OCI-LY7 (cell line): ENCODE results near the gene DNM2. TPM values are rescaled to one million over a fixed set of nuclear protein-coding genes. Genes with fewer than 3 reads are reported as not detected.
"Not testable (repeated sequence)": the region's sequence is repeated elsewhere in the genome, so short reads cannot be mapped to it uniquely, and the experiment has no call there.

Experiments
- BruUV-seq: library from RNA; stranded (reverse); fragments of 400-500 nt; replicated peaks from 2 replicates; lab custom pipeline; 2021; lab: Mats Ljungman, UMichigan
- CTCF ChIA-PET: fragments of 300-600 bp; sonication (Branson Sonifier 250); formaldehyde crosslinking; loops from one replicate; lab custom pipeline; 2022; ENCODE audit warnings: antibody characterized with exemption; ENCODE audit not compliant: unreplicated experiment; lab: Charles Lee
- POLR2A ChIA-PET: fragments of 300-600 bp; sonication (Branson Sonifier 250); formaldehyde crosslinking; loops from one replicate; lab custom pipeline; 2022; ENCODE audit warnings: antibody characterized with exemption; lab: Charles Lee
- DNase-seq: peaks from one replicate; pipeline ENCODE4 v3.0.0-alpha.2; 2015; ENCODE audit warnings: low spot score
- H2AFZ ChIP-seq: fragments of 200-600 bp; sonication (generic), shearing (Covaris generic); 2 replicates; pipeline ENCODE4 v1.6.1; 2014; ENCODE audit warnings: mild to moderate bottlenecking, antibody characterized with exemption, low read length, moderate library complexity
- H3K27ac ChIP-seq: fragments of 200-600 bp; sonication (generic); 2 replicates; pipeline ENCODE4 v1.5.1; 2014; ENCODE audit warnings: mixed run types, low read depth, mild to moderate bottlenecking, moderate library complexity, low read length, inconsistent platforms; ENCODE audit not compliant: poor library complexity, severe bottlenecking
- H3K36me3 ChIP-seq: fragments of 200-600 bp; sonication (generic); 2 replicates; pipeline ENCODE4 v1.6.1; 2014; ENCODE audit warnings: mild to moderate bottlenecking, antibody characterized with exemption, low read length, moderate library complexity, mixed read lengths; ENCODE audit not compliant: insufficient read depth
- H3K4me1 ChIP-seq: fragments of 200-600 bp; sonication (generic); 2 replicates; pipeline ENCODE4 v1.5.1; 2014; ENCODE audit warnings: mild to moderate bottlenecking, low read length; ENCODE audit not compliant: insufficient read depth, poor library complexity, severe bottlenecking
- H3K4me2 ChIP-seq: fragments of 200-600 bp; sonication (generic); 2 replicates; pipeline ENCODE4 v1.6.1; 2014; ENCODE audit warnings: mild to moderate bottlenecking, low read length
- H3K4me3 ChIP-seq: fragments of 200-600 bp; sonication (generic); 2 replicates; pipeline ENCODE4 v1.5.1; 2014; ENCODE audit warnings: mild to moderate bottlenecking, low read depth, low read length; ENCODE audit not compliant: poor library complexity, severe bottlenecking
- H3K79me2 ChIP-seq: fragments of 200-600 bp; sonication (generic); 2 replicates; pipeline ENCODE4 v1.6.1; 2016; ENCODE audit warnings: low read depth, mild to moderate bottlenecking, low read length, moderate library complexity, mixed read lengths; ENCODE audit not compliant: insufficient read depth
- H3K9me2 ChIP-seq: fragments of 200-600 bp; sonication (generic); 2 replicates; pipeline ENCODE4 v1.6.1; 2016; ENCODE audit warnings: mild to moderate bottlenecking, low read length, mixed read lengths; ENCODE audit not compliant: insufficient read depth
- H3K9me3 ChIP-seq: fragments of 200-600 bp; sonication (generic); 2 replicates; pipeline ENCODE4 v1.6.1; 2014; ENCODE audit warnings: mild to moderate bottlenecking, mixed run types, low read length, mixed read lengths
- H4K20me1 ChIP-seq: fragments of 200-600 bp; sonication (generic); 2 replicates; pipeline ENCODE4 v1.6.1; 2014; ENCODE audit warnings: mild to moderate bottlenecking, antibody characterized with exemption, low read length, moderate library complexity, mixed read lengths; ENCODE audit not compliant: insufficient read depth
- EZH2phosphoT487 ChIP-seq: fragments of 200-600 bp; sonication (generic); IDR thresholded peaks from 2 replicates; pipeline ENCODE4 v1.6.1; 2018; ENCODE audit warnings: low read depth, borderline replicate concordance, mild to moderate bottlenecking, mixed run types, antibody characterized with exemption, low read length, moderate library complexity, mixed read lengths
- intact Hi-C: fragments of 100-400 bp; cut with micrococcal nuclease; formaldehyde crosslinking; loops from one replicate; pipeline ENCODE4 v1.10.0; 2022; ENCODE audit not compliant: unreplicated experiment
- total RNA-seq, 2 experiments: library from RNA; depleted of rRNA in 1 of 2; stranded (reverse); fragments of >200 nt in 1 of 2; shearing (Covaris generic) in 1 of 2; gene quantifications; 2 replicates each; pipeline ENCODE4 v1.2.3, GENCODE V29; 2014 to 2022
- TF ChIP-seq, protein P1 (sequence below): fragments of 200-600 bp; sonication (generic); conservative IDR thresholded peaks from 2 replicates; pipeline ENCODE4 v1.5.1; 2014; ENCODE audit warnings: mild to moderate bottlenecking, antibody characterized with exemption, low read length, moderate library complexity, mixed read lengths

DNM2 gene
- total RNA-seq, 2 experiments from 2014 or later, result 139 to 165 TPM

DNA sequence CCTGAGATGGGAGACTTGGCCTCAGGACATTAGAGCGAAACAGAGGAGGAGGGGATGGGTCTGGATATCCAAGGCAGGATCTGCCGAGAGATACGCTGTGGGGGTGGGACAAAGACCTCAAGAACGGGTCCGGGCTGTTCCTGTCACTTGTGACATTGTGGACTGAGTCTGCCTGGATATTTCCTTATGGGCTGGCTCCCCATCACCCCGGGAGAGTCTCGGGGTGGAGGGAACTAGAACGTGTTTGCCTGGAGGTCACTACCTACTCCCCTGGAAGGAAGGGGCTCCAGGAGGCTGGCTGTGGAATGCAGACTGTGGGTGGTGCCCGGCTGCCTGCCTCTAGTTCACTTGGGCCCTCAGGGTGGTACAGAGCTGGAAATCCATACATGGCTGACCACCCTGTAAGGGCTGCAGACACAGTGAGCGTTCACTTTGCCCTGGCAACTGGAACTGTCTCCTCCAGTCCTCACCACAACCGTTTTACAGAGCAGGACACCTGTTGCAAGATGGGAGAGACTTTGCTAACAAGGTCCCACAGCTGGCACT lies 26.4 kb downstream of the DNM2 start:
- Histone ChIP-seq H4K20me1 (0 out of 2 replicates have a peak, but pooled peaks cover 4% of the 10 kb centered on the region), H3K9me2 (no peaks in the 10 kb centered on the region), H3K4me2 (no peak overlapping the region), H3K27ac (no peak overlapping the region), H3K36me3 (peaks cover 21% of the 10 kb centered on the region), H3K79me2 (peaks cover 69% of the 10 kb centered on the region), H2AFZ (no peak overlapping the region), H3K9me3 (no peaks in the 10 kb centered on the region), H3K4me3 (no peak overlapping the region), H3K4me1 (peaks cover 7% of the 10 kb centered on the region)
- CTCF ChIA-PET, result no interaction called here
- TF ChIP-seq EZH2phosphoT487, result no peak
- TF ChIP-seq, protein P1, sequence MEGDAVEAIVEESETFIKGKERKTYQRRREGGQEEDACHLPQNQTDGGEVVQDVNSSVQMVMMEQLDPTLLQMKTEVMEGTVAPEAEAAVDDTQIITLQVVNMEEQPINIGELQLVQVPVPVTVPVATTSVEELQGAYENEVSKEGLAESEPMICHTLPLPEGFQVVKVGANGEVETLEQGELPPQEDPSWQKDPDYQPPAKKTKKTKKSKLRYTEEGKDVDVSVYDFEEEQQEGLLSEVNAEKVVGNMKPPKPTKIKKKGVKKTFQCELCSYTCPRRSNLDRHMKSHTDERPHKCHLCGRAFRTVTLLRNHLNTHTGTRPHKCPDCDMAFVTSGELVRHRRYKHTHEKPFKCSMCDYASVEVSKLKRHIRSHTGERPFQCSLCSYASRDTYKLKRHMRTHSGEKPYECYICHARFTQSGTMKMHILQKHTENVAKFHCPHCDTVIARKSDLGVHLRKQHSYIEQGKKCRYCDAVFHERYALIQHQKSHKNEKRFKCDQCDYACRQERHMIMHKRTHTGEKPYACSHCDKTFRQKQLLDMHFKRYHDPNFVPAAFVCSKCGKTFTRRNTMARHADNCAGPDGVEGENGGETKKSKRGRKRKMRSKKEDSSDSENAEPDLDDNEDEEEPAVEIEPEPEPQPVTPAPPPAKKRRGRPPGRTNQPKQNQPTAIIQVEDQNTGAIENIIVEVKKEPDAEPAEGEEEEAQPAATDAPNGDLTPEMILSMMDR, result no peak
- no peak for DNase-seq
- no TSS peak for BruUV-seq
- POLR2A ChIA-PET, result interaction anchor here (0.6 kb wide), 1 partner anchor 29 kb away, joined by 3 read pairs; no protein-coding TSS in a partner anchor
- intact Hi-C loops, result no loop called here

DNA sequence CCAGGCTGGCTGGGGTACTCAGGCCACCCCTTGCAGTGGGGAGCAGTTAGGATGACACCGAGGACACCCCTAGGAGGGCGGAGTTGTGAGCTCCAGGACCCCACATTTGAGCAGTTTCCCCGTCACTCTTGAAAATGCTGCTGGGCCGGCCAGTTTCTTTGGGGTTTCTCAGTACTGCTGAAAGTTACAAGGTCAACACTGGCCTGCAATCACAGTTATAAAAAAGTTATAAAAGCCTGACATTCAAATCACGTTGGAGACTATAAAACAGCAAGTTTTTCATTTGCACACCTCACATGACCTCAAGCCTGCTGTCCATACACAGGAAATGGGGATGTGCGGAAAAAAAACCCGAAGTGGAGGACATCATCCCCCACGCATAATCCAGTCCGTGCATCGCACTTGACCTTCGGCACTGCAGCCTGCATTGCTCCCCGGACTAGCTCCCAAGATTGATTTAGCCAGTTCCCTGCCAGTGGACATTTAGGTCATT lies 27.0 kb downstream of the DNM2 start:
- POLR2A ChIA-PET, result interaction anchor here (0.6 kb wide), 1 partner anchor 28 kb away, joined by 3 read pairs; no protein-coding TSS in a partner anchor
- no peak overlapping the region for H3K27ac ChIP-seq
- H2AFZ ChIP-seq, result no peak overlapping the region
- TF ChIP-seq, protein P1, result no peak
- TF ChIP-seq EZH2phosphoT487, result no peak
- CTCF ChIA-PET, result interaction anchor here (0.6 kb wide), 1 partner anchor 62 kb away, joined by 4 read pairs; no protein-coding TSS in a partner anchor
- H3K79me2 ChIP-seq, result peaks cover 64% of the 10 kb centered on the region
- H3K9me2 ChIP-seq, result no peaks in the 10 kb centered on the region
- H3K9me3 ChIP-seq, result no peaks in the 10 kb centered on the region
- BruUV-seq, result no TSS peak
- H3K4me1 ChIP-seq, result peaks cover 2% of the 10 kb centered on the region
- H3K4me2 ChIP-seq, result no peak overlapping the region
- no peak for DNase-seq
- no peak overlapping the region for H3K4me3 ChIP-seq
- intact Hi-C loops, result no loop called here
- 0 out of 2 replicates have a peak, but pooled peaks cover 5% of the 10 kb centered on the region for H4K20me1 ChIP-seq
- H3K36me3 ChIP-seq, result peaks cover 21% of the 10 kb centered on the region

DNA sequence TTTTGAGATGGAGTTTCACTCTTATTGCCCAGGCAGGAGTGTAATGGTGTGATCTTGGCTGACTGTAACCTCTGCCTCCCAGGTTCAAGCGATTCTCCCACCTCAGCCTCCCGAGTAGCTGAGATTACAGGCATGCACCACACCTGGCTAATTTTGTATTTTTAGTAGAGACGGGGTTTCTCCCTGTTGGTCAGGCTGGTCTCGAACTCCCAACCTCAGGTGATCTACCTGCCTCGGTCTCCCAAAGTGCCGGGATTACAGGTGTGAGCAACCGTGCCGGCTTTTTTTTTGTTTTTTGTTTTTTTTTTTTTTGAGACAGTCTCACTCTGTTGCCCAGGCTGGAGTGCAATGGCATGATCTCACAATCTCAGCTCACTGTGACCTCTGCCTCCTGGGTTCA lies 28.6 kb downstream of the DNM2 start:
- H3K4me1 ChIP-seq, H2AFZ ChIP-seq, DNase-seq, H3K9me2 ChIP-seq, CTCF ChIA-PET, H3K4me2 ChIP-seq, H3K4me3 ChIP-seq, BruUV-seq, intact Hi-C loops, H3K9me3 ChIP-seq, H3K27ac ChIP-seq, H4K20me1 ChIP-seq: not testable (repeated sequence)
- H3K36me3 ChIP-seq, result peaks cover 14% of the 10 kb centered on the region
- peaks cover 49% of the 10 kb centered on the region for H3K79me2 ChIP-seq
- POLR2A ChIA-PET, result interaction anchor here (0.6 kb wide), 1 partner anchor 36 kb away, joined by 3 read pairs; no protein-coding TSS in a partner anchor
